Heart right ventricle (tissue), 16 donors: Measurements from ENCODE around the gene TBX5. TPM values are rescaled to one million over a fixed set of nuclear protein-coding genes. Genes with fewer than 3 reads are reported as not detected.
A peak's percentile ranks its signal among the peaks of the same experiment; 100 is the strongest.

Experiments
- ATAC-seq, 8 donors: fragments of 200-7000 bp; cut with Tn5 transposase; one replicate each; pipeline ENCODE4 v1.9.1; 2020; ENCODE audit warnings: mild to moderate bottlenecking in 8 of 8, moderate library complexity in 8 of 8, moderate number of reproducible peaks in 1 of 8
- DNase-seq, 2 donors: peaks; one replicate each; pipeline ENCODE4 v3.0.0-alpha.2; 2020
- H3K27ac ChIP-seq, 10 donors: fragments of 200-600 bp; sonication (generic) in 2 of 10; one replicate each; pipeline versions ENCODE4 v1.5.0 to v1.8.0; 2020 to 2022; ENCODE audit warnings: mild to moderate bottlenecking in 3 of 10
- H3K27me3 ChIP-seq, 7 donors: fragments of 200-600 bp; one replicate each; pipeline ENCODE4 v1.8.0; 2021 to 2022; ENCODE audit warnings: mild to moderate bottlenecking in 2 of 7
- H3K36me3 ChIP-seq, 9 donors: fragments of 200-600 bp; sonication (generic) in 1 of 9; one replicate each; pipeline versions ENCODE4 v1.5.0 to v1.8.0; 2020 to 2022; ENCODE audit warnings: mild to moderate bottlenecking in 2 of 9
- H3K4me1 ChIP-seq, 9 donors: fragments of 200-600 bp; sonication (generic) in 1 of 9; one replicate each; pipeline versions ENCODE4 v1.5.0 to v1.8.0; 2020 to 2022; ENCODE audit warnings: mild to moderate bottlenecking in 4 of 9
- H3K4me3 ChIP-seq, 10 donors: fragments of 200-600 bp; sonication (generic) in 2 of 10; one replicate each; pipeline versions ENCODE4 v1.5.0 to v1.8.0; 2020 to 2022; ENCODE audit warnings: mild to moderate bottlenecking in 7 of 10, moderate library complexity in 2 of 10
- H3K9me3 ChIP-seq, 11 donors: fragments of 200-600 bp in 10 of 11; sonication (generic) in 2 of 11; one replicate each; pipeline versions ENCODE4 v1.5.0 to v1.8.0; 2013 to 2022; ENCODE audit warnings: mild to moderate bottlenecking in 2 of 11, control low read depth in 1 of 11, moderate library complexity in 1 of 11
- CTCF ChIP-seq, 9 donors: fragments of 200-600 bp; sonication (generic) in 2 of 9; IDR thresholded peaks; one replicate each; pipeline versions ENCODE4 v1.5.0 to v1.8.0; 2021 to 2022; ENCODE audit warnings: antibody characterized with exemption in 9 of 9, mild to moderate bottlenecking in 5 of 9, moderate library complexity in 1 of 9
- WGBS, 2 donors: extraction: QIAGEN DNeasy Blood & Tissue Kit; methylation state at CpG; one replicate each; pipeline ENCODE4 v1.1.7; 2013; ENCODE audit warnings: inconsistent platforms in 1 of 2; 5-methylcytosine and 5-hydroxymethylcytosine counted together
- intact Hi-C, 10 donors: fragments of 100-400 bp; cut with DNase I; formaldehyde crosslinking; loops; one replicate each; pipeline versions ENCODE4 v1.11.1 to v1.14.2; 2022
- polyA plus RNA-seq, 2 donors: library from polyadenylated mRNA; stranded (reverse); fragments of 200-250 nt; gene quantifications; one replicate each; pipeline ENCODE4 v1.2.3, GENCODE V29; 2013
- total RNA-seq, 10 donors: library from RNA; stranded (reverse); fragmentation: NEBNext Ultra II Directional in 3 of 10; extraction: Animal tissue kit (Norgen Biotek cat#: 25700) in 3 of 10; gene quantifications; one replicate each; pipeline versions ENCODE4 v1.2.1 to v1.2.4, GENCODE V29; 2021 to 2023
- donor health status: Arrhythmogenic right ventricular cardiomyopathy.
- donor health status: ischemic (EF 13 %, LVEDD 7.1; RV severe dilation, severe dysfunction).
- donor health status: healthy with polysubstance abuse.
- donor health status: DM: no; HTN: yes; CAD: no.
- donor health status: DM: no; HTN: no; CAD: no.
- donor health status: ischemic (EF 25% LVEDD 6.9; RV normal size, moderate dysfunction).
- donor health status: ischemic (EF 25% LVEDD 5.7; RV mildly dilated, moderate dysfunction).
- donor health status: healthy.
- donor health status: DM: yes; HTN: yes; CAD: no.
- donor health status: Ischemic cardiomyopathy.
- donor health status: ischemic (EF 35%, LVEDD 5.7; RV mildly dilated, moderate dysfunction).
- donor health status: nonischemic (EF 11% LVEDD 7.7; RV severe dilation, severe dysfunction).
- donor health status: DM: yes; HTN: yes; CAD: no.
- donor health status: PGD.
- donor health status: ischemic (EF 29% LVEDD 5.4; RV normal size, mild dysfunction).
- donor health status: nonischemic (EF 23%, LVEDD 6.1; RV moderate dilation, normal function).

Gene TBX5
- total and polyA plus RNA-seq, 12 donors = 4.0 to 70.1 (median 51.4) TPM

- peak in 1 of 2 donors; percentile 7 for DNase-seq
- intact Hi-C loops = no loop called here
- WGBS, 2 donors = 3 to 4% methylated on average over 23 of the region's 23 CpGs
- ATAC-seq = peak; percentile 28 to 78 (median 64)
- H3K4me1 ChIP-seq = peaks cover 0 to 31% (median 7%) of the 10 kb centered on the region in 9 donors
- H3K27me3 ChIP-seq = peaks cover 0 to 95% (median 81%) of the 10 kb centered on the region in 7 donors
- H3K27ac ChIP-seq = no peak overlapping the region
- H3K9me3 ChIP-seq = no peaks in the 10 kb centered on the region
- no peak overlapping the region for H3K4me3 ChIP-seq
- TF ChIP-seq CTCF (IDR thresholded peaks at IDR 0.05) = no peak
- H3K36me3 ChIP-seq = no peaks in the 10 kb centered on the region
Measured at GRCh38 chr12:114448618-114448933, 42.6 kb upstream of the TBX5 start.

- intact Hi-C loops = no loop called here
Measured at GRCh38 chr12:114447799-114448617, 42.1 kb upstream of the TBX5 start.

GRCh38 chr12:114447274-114447716, 41.4 kb upstream of the TBX5 start:
- no peak for TF ChIP-seq CTCF (IDR thresholded peaks at IDR 0.05)
- DNase-seq = no peak
- peak overlapping the region in 2 of 10 donors; percentile 41 to 56 for H3K27ac ChIP-seq
- peaks cover 0 to 98% (median 93%) of the 10 kb centered on the region in 7 donors for H3K27me3 ChIP-seq
- H3K36me3 ChIP-seq = no peaks in the 10 kb centered on the region
- ATAC-seq = peak; percentile 32 to 70 (median 50)
- peak overlapping the region in 4 of 10 donors; percentile 17 to 27 (median 26) for H3K4me3 ChIP-seq
- H3K9me3 ChIP-seq = no peaks in the 10 kb centered on the region
- intact Hi-C loops = no loop called here
- 2% methylated on average over 37 of the region's 37 CpGs for WGBS, 2 donors
- peaks cover 0 to 34% (median 10%) of the 10 kb centered on the region in 9 donors for H3K4me1 ChIP-seq

More at GRCh38 chr12:114447799-114448617, 42.1 kb upstream of the TBX5 start:
- peak overlapping the region in 1 of 10 donors; percentile 56 for H3K27ac ChIP-seq
- H3K27me3 ChIP-seq = peaks cover 0 to 98% (median 86%) of the 10 kb centered on the region in 7 donors
- no peaks in the 10 kb centered on the region for H3K9me3 ChIP-seq
- peaks cover 0 to 34% (median 10%) of the 10 kb centered on the region in 9 donors for H3K4me1 ChIP-seq
- no peak for TF ChIP-seq CTCF (IDR thresholded peaks at IDR 0.05)
- H3K36me3 ChIP-seq = no peaks in the 10 kb centered on the region
- ATAC-seq (peak in 4 of 8 donors; percentile 5 to 26 (median 14)), DNase-seq (no peak)
- peak overlapping the region in 1 of 10 donors; percentile 27 for H3K4me3 ChIP-seq
- WGBS, 2 donors = 12 to 14% methylated on average over 36 of the region's 36 CpGs

GRCh38 chr12:114445401-114446323, 39.7 kb upstream of the TBX5 start:
- Histone ChIP-seq H3K27ac (no peak overlapping the region), H3K4me3 (no peak overlapping the region), H3K36me3 (no peaks in the 10 kb centered on the region), H3K4me1 (peaks cover 0 to 37% (median 10%) of the 10 kb centered on the region in 9 donors), H3K9me3 (no peaks in the 10 kb centered on the region), H3K27me3 (peaks cover 9 to 100% (median 97%) of the 10 kb centered on the region in 7 donors)
- ATAC-seq (no peak), DNase-seq (no peak)
- TF ChIP-seq CTCF (IDR thresholded peaks at IDR 0.05) = no peak
- 17 to 21% methylated on average over 32 of the region's 32 CpGs for WGBS, 2 donors
- intact Hi-C loops = no loop called here
